K562 (cell line): Measurements from ENCODE around the gene SERPINH1. TPM values are rescaled to one million over a fixed set of nuclear protein-coding genes. Genes with fewer than 3 reads are reported as not detected.

Source experiments
- BACH1 ChIP-seq: fragments of 200-800 bp; sonication (Bioruptor generic); IDR thresholded peaks from 2 replicates; pipeline ENCODE4 v1.6.1; 2016; ENCODE audit warnings: missing genetic modification characterization, missing compliant biosample characterization
- CC2D1A ChIP-seq: fragments of 450-650 bp; IDR thresholded peaks from 2 replicates; pipeline ENCODE4 v1.6.1; 2017; ENCODE audit warnings: mild to moderate bottlenecking
- CTBP1 ChIP-seq: fragments of 450-650 bp; IDR thresholded peaks from 2 replicates; pipeline ENCODE4 v1.6.1; 2016; ENCODE audit warnings: borderline replicate concordance
- NFXL1 ChIP-seq: fragments of 450-650 bp; formaldehyde crosslinking; IDR thresholded peaks from 2 replicates; pipeline ENCODE4 v1.4.0; 2021; ENCODE audit warnings: mild to moderate bottlenecking
- PYGO2 ChIP-seq: fragments of 450-650 bp; IDR thresholded peaks from 2 replicates; pipeline ENCODE4 v1.6.1; 2016; ENCODE audit warnings: mild to moderate bottlenecking, missing genetic modification characterization, moderate library complexity, missing compliant biosample characterization
- RBM17 ChIP-seq: fragments of 200-400 bp; formaldehyde crosslinking; IDR thresholded peaks from 2 replicates; pipeline ENCODE4 v1.6.1; 2017; ENCODE audit warnings: low read depth, mild to moderate bottlenecking, low read length, borderline replicate concordance
- SAFB2 ChIP-seq: fragments of 200-400 bp; formaldehyde crosslinking; IDR thresholded peaks from 2 replicates; pipeline ENCODE4 v1.6.1; 2018; ENCODE audit warnings: borderline replicate concordance, low read length, low read depth, moderate library complexity; ENCODE audit not compliant: severe bottlenecking
- SLC30A9 ChIP-seq: fragments of 250-450 bp; sonication (Bioruptor Pico); IDR thresholded peaks from 2 replicates; pipeline ENCODE4 v1.8.0; 2022; ENCODE audit warnings: mild to moderate bottlenecking, moderate library complexity
- SMAD2 ChIP-seq: fragments of 150-350 bp; IDR thresholded peaks from 2 replicates; pipeline ENCODE4 v1.6.1; 2014; ENCODE audit warnings: low read depth, mild to moderate bottlenecking, low read length
- ZBTB17 ChIP-seq: fragments of 450-650 bp; formaldehyde crosslinking; IDR thresholded peaks from 2 replicates; pipeline ENCODE4 v1.4.0; 2020; ENCODE audit warnings: mild to moderate bottlenecking
- ZFP36 ChIP-seq: fragments of 150-350 bp; IDR thresholded peaks from 2 replicates; pipeline ENCODE4 v1.6.1; 2018; ENCODE audit warnings: low read length, low read depth; ENCODE audit not compliant: partially characterized antibody
- ZFX ChIP-seq: sonication (generic); formaldehyde crosslinking; IDR thresholded peaks from 2 replicates; pipeline ENCODE4 v1.8.0; 2022; ENCODE audit warnings: mild to moderate bottlenecking, missing genetic modification reagents, moderate library complexity
- ZNF311 ChIP-seq: fragments of 250-450 bp; sonication (Bioruptor Pico); IDR thresholded peaks from 2 replicates; pipeline ENCODE4 v1.4.0; 2020; ENCODE audit warnings: mild to moderate bottlenecking, moderate library complexity
- polyA plus RNA-seq, 8 experiments: library from polyadenylated mRNA; depleted of rRNA in 4 of 8; stranded (reverse) in 5 of 8; unstranded in 3 of 8; fragments of >200 nt; fragmentation: Nextera tagmentation in 2 of 8; fragmentation: Illumina TruSeq in 1 of 8; extraction: Ambion mirVana in 2 of 8; extraction: Trizol in 1 of 8; gene quantifications; 2 replicates each; pipeline versions ENCODE4 v1.2.1 to v1.2.3, GENCODE V29; 2011 to 2014; ENCODE audit warnings: inconsistent platforms in 1 of 8, missing spikeins in 1 of 8
- total RNA-seq, 7 experiments: library from RNA; depleted of rRNA in 6 of 7; stranded (reverse); fragments of >200 nt in 6 of 7; fragmentation: Illumina TruSeq in 2 of 7; extraction: Trizol in 2 of 7; gene quantifications; 2 replicates each; pipeline versions ENCODE4 v1.2.1 to v1.2.3, GENCODE V29; 2011 to 2021; ENCODE audit warnings: low replicate concordance in 1 of 7
- TF ChIP-seq, protein P1 (sequence below), 2 experiments: fragments of 450-650 bp; conservative IDR thresholded peaks; 2 replicates each; pipeline ENCODE4 v1.6.1; 2017; ENCODE audit warnings: mild to moderate bottlenecking in 2 of 2, moderate library complexity in 2 of 2
- TF ChIP-seq, protein P2 (sequence below): fragments of 450-650 bp; formaldehyde crosslinking; IDR thresholded peaks from 2 replicates; pipeline ENCODE4 v1.4.0; 2020; ENCODE audit warnings: mild to moderate bottlenecking, moderate library complexity
- TF ChIP-seq, protein P3 (sequence below): sonication (generic); formaldehyde crosslinking; IDR thresholded peaks from 2 replicates; pipeline ENCODE4 v1.8.0; 2023; ENCODE audit warnings: missing genetic modification reagents, mild to moderate bottlenecking, borderline replicate concordance
- TF ChIP-seq, protein P4 (sequence below): sonication (generic); formaldehyde crosslinking; IDR thresholded peaks from 2 replicates; pipeline ENCODE4 v1.8.1; 2023; ENCODE audit warnings: mild to moderate bottlenecking, missing genetic modification reagents

The SERPINH1 gene
- total and polyA plus RNA-seq, 9 of the 15 experiments (the other 6 are each of a cell fraction or from before 2014, with no cell fraction given) = 2.8 to 106 (median 67.9) TPM

GRCh38 chr11:75558939-75559843 lies 2.9 kb upstream of the SERPINH1 start (continued):
- TF ChIP-seq, protein P1, sequence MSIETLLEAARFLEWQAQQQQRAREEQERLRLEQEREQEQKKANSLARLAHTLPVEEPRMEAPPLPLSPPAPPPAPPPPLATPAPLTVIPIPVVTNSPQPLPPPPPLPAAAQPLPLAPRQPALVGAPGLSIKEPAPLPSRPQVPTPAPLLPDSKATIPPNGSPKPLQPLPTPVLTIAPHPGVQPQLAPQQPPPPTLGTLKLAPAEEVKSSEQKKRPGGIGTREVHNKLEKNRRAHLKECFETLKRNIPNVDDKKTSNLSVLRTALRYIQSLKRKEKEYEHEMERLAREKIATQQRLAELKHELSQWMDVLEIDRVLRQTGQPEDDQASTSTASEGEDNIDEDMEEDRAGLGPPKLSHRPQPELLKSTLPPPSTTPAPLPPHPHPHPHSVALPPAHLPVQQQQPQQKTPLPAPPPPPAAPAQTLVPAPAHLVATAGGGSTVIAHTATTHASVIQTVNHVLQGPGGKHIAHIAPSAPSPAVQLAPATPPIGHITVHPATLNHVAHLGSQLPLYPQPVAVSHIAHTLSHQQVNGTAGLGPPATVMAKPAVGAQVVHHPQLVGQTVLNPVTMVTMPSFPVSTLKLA (conservative IDR thresholded peaks at IDR 0.05) = 0 out of 4 replicates have a peak, but pooled peaks have one; percentile 14 to 33
- TF ChIP-seq RBM17 = no peak
- TF ChIP-seq SMAD2 = no peak
- TF ChIP-seq NFXL1 = no peak
- TF ChIP-seq, protein P2, sequence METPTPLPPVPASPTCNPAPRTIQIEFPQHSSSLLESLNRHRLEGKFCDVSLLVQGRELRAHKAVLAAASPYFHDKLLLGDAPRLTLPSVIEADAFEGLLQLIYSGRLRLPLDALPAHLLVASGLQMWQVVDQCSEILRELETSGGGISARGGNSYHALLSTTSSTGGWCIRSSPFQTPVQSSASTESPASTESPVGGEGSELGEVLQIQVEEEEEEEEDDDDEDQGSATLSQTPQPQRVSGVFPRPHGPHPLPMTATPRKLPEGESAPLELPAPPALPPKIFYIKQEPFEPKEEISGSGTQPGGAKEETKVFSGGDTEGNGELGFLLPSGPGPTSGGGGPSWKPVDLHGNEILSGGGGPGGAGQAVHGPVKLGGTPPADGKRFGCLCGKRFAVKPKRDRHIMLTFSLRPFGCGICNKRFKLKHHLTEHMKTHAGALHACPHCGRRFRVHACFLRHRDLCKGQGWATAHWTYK = no peak
- TF ChIP-seq ZNF311 (CRISPR knock-in tag) = no peak
- TF ChIP-seq SLC30A9 (CRISPR knock-in tag) = no peak
- no peak for TF ChIP-seq PYGO2 (tag)
- peak; percentile 97 for TF ChIP-seq ZFP36
- TF ChIP-seq, protein P3, sequence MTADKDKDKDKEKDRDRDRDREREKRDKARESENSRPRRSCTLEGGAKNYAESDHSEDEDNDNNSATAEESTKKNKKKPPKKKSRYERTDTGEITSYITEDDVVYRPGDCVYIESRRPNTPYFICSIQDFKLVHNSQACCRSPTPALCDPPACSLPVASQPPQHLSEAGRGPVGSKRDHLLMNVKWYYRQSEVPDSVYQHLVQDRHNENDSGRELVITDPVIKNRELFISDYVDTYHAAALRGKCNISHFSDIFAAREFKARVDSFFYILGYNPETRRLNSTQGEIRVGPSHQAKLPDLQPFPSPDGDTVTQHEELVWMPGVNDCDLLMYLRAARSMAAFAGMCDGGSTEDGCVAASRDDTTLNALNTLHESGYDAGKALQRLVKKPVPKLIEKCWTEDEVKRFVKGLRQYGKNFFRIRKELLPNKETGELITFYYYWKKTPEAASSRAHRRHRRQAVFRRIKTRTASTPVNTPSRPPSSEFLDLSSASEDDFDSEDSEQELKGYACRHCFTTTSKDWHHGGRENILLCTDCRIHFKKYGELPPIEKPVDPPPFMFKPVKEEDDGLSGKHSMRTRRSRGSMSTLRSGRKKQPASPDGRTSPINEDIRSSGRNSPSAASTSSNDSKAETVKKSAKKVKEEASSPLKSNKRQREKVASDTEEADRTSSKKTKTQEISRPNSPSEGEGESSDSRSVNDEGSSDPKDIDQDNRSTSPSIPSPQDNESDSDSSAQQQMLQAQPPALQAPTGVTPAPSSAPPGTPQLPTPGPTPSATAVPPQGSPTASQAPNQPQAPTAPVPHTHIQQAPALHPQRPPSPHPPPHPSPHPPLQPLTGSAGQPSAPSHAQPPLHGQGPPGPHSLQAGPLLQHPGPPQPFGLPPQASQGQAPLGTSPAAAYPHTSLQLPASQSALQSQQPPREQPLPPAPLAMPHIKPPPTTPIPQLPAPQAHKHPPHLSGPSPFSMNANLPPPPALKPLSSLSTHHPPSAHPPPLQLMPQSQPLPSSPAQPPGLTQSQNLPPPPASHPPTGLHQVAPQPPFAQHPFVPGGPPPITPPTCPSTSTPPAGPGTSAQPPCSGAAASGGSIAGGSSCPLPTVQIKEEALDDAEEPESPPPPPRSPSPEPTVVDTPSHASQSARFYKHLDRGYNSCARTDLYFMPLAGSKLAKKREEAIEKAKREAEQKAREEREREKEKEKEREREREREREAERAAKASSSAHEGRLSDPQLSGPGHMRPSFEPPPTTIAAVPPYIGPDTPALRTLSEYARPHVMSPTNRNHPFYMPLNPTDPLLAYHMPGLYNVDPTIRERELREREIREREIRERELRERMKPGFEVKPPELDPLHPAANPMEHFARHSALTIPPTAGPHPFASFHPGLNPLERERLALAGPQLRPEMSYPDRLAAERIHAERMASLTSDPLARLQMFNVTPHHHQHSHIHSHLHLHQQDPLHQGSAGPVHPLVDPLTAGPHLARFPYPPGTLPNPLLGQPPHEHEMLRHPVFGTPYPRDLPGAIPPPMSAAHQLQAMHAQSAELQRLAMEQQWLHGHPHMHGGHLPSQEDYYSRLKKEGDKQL = no peak
- TF ChIP-seq CC2D1A = peak; percentile 56; the same call in 1 of the 2 replicates
- TF ChIP-seq ZFX = peak; percentile 5; the same call in 1 of the 2 replicates
- TF ChIP-seq ZBTB17 (CRISPR knock-in tag) = no peak
- TF ChIP-seq, protein P4, sequence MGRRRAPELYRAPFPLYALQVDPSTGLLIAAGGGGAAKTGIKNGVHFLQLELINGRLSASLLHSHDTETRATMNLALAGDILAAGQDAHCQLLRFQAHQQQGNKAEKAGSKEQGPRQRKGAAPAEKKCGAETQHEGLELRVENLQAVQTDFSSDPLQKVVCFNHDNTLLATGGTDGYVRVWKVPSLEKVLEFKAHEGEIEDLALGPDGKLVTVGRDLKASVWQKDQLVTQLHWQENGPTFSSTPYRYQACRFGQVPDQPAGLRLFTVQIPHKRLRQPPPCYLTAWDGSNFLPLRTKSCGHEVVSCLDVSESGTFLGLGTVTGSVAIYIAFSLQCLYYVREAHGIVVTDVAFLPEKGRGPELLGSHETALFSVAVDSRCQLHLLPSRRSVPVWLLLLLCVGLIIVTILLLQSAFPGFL = no peak
- no peak for TF ChIP-seq BACH1 (tag)
- TF ChIP-seq SAFB2 = no peak
- TF ChIP-seq CTBP1 = peak; percentile 41; the same call in 1 of the 2 replicates
